Neural progenitor cell (in vitro differentiated cells): ENCODE data around the gene C1orf50. TPM values are rescaled to one million over a fixed set of nuclear protein-coding genes. Genes with fewer than 3 reads are reported as not detected.
"Not testable (repeated sequence)": the region's sequence is repeated elsewhere in the genome, so short reads cannot be mapped to it uniquely, and the experiment has no call there.

ENCODE experiments used
- DNase-seq: peaks from one replicate; pipeline ENCODE4 v3.0.0-alpha.2; 2016; ENCODE audit warnings: low spot score
- H2AFZ ChIP-seq: fragments of 200-600 bp; sonication (generic); replicated peaks from 2 replicates; pipeline ENCODE4 v1.6.1; 2016; ENCODE audit warnings: antibody characterized with exemption
- H3F3A ChIP-seq: fragments of 200-600 bp; sonication (generic); 2 replicates; pipeline ENCODE4 v1.6.1; 2016; ENCODE audit warnings: antibody characterized with exemption, low read depth
- H3K27ac ChIP-seq: fragments of 200-600 bp; sonication (generic); 2 replicates; pipeline ENCODE4 v1.5.1; 2016; ENCODE audit warnings: mild to moderate bottlenecking
- H3K27me3 ChIP-seq: fragments of 200-600 bp; sonication (generic); 2 replicates; pipeline ENCODE4 v1.6.1; 2016; ENCODE audit warnings: mild to moderate bottlenecking, moderate library complexity
- H3K36me3 ChIP-seq: fragments of 200-600 bp; sonication (generic); 2 replicates; pipeline ENCODE4 v1.5.1; 2016
- H3K4me1 ChIP-seq: fragments of 200-600 bp; sonication (generic); 2 replicates; pipeline ENCODE4 v1.6.1; 2016; ENCODE audit warnings: mixed run types
- H3K4me2 ChIP-seq: fragments of 200-600 bp; sonication (generic); 2 replicates; pipeline ENCODE4 v1.6.1; 2016
- H3K4me3 ChIP-seq: fragments of 200-600 bp; sonication (generic); 2 replicates; pipeline ENCODE4 v1.5.1; 2016
- H3K79me2 ChIP-seq: fragments of 200-600 bp; sonication (generic); 2 replicates; pipeline ENCODE4 v1.6.1; 2016; ENCODE audit warnings: low read depth
- H3K9ac ChIP-seq: fragments of 200-600 bp; sonication (generic); 2 replicates; pipeline ENCODE4 v1.6.1; 2016
- H3K9me3 ChIP-seq: fragments of 200-600 bp; sonication (generic); 2 replicates; pipeline ENCODE4 v1.5.1; 2016; ENCODE audit warnings: low read depth
- H4K20me1 ChIP-seq: fragments of 200-600 bp; sonication (generic); 2 replicates; pipeline ENCODE4 v1.6.1; 2016; ENCODE audit warnings: low read depth
- H3K27ac Mint-ChIP-seq: 3 replicates; pipeline ENCODE4 v1.8.0; 2021; ENCODE audit warnings: mixed read lengths
- H3K27me3 Mint-ChIP-seq: 2 replicates; pipeline ENCODE4 v1.8.0; 2022; ENCODE audit warnings: low read depth, mild to moderate bottlenecking, inconsistent platforms, moderate library complexity, mixed read lengths; ENCODE audit not compliant: insufficient read depth
- H3K36me3 Mint-ChIP-seq: 3 replicates; pipeline ENCODE4 v1.8.0; 2021; ENCODE audit warnings: mixed read lengths
- H3K4me1 Mint-ChIP-seq: 3 replicates; pipeline ENCODE4 v1.8.0; 2021; ENCODE audit warnings: mixed read lengths
- H3K4me3 Mint-ChIP-seq: 3 replicates; pipeline ENCODE4 v1.8.0; 2021; ENCODE audit warnings: mild to moderate bottlenecking, moderate library complexity, mixed read lengths
- H3K9me3 Mint-ChIP-seq: 3 replicates; pipeline ENCODE4 v1.8.0; 2020; ENCODE audit warnings: mixed read lengths
- EZH2 ChIP-seq: fragments of 200-600 bp; sonication (generic); IDR thresholded peaks from 2 replicates; pipeline ENCODE4 v1.6.1; 2017; ENCODE audit warnings: antibody characterized with exemption, mild to moderate bottlenecking, moderate library complexity
- EZH2phosphoT487 ChIP-seq: fragments of 200-600 bp; sonication (generic); IDR thresholded peaks from 2 replicates; pipeline ENCODE4 v1.6.1; 2017; ENCODE audit warnings: antibody characterized with exemption
- total RNA-seq: library from RNA; depleted of rRNA; stranded (reverse); fragments of >200 nt; gene quantifications from 2 replicates; pipeline ENCODE4 v1.2.3, GENCODE V29; 2015; ENCODE audit warnings: low replicate concordance
- TF ChIP-seq, protein P1 (sequence below): fragments of 200-600 bp; sonication (generic); IDR thresholded peaks from 2 replicates; pipeline ENCODE4 v1.5.1; 2017; ENCODE audit warnings: antibody characterized with exemption, mild to moderate bottlenecking

C1orf50 gene
- 5.3 and 19.0 TPM in 2 replicates for total RNA-seq

DNA sequence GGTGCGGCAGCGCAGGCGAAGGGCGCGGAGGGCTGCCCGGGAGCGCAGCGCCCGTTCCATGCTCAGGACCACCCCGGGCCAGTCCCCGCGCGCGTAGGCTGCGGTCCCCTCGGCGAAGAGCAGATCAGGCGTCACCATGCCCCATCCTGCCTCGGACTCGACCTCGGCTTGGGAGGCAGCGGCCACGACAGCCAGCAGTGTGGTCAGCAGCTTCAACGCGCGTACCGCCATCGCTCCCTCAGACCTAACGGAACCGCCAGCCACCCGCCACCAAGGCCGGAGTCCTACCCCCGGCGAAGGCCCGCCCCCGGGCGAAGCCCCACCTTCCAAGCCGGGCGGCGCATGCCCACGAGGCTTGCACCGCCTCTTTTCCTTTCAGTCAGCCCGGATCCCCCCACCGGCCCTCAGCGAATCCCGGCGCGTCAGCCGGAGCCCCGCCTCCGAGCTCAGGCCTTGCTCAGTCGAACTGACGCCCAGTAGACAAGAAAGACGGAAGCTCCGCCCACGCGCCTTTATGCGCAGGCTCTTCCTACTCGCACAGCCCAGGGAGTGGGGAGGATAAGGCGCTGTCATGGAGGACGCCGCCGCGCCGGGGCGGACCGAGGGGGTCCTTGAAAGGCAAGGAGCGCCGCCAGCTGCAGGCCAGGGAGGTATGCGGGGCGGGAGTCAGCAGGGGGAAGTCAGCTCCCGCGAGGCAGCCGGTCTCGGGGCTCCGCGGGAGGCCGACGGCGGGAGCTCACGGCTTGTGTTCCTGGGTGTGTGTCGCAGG lies at the start of gene C1orf50, which contains the start of gene P3H1:
Gene C1orf50 (plus strand): TSS at position 509 of the 769 bp plus-strand sequence. CDS start 63 bp downstream, at position 572.
Gene P3H1 (minus strand): TSS at position 288 of the 769 bp plus-strand sequence. CDS start 57 bp downstream, at position 231.
- Histone ChIP-seq H3K4me1 (peaks cover 11% of the 10 kb centered on the region), H3K9ac (peak within 1 kb of the TSS; percentile 69), H4K20me1 (peaks cover 20% of the 10 kb centered on the region), H3K4me2 (peak within 1 kb of the TSS; percentile 94), H3K27ac (no peak within 1 kb of the TSS), H3K9me3 (no peaks in the 10 kb centered on the region), H3F3A (peaks cover 7% of the 10 kb centered on the region), H3K36me3 (no peaks in the 10 kb centered on the region), H3K4me3 (peak within 1 kb of the TSS; percentile 91), H2AFZ (peak within 1 kb of the TSS; percentile 75), H3K79me2 (peaks cover 83% of the 10 kb centered on the region), H3K27me3 (no peaks in the 10 kb centered on the region)
- peak; percentile 100 for DNase-seq
- H3K4me1 Mint-ChIP-seq, result peaks cover 12% of the 10 kb centered on the region
- no peak within 1 kb of the TSS for H3K4me3 Mint-ChIP-seq
- no peaks in the 10 kb centered on the region for H3K9me3 Mint-ChIP-seq
- peak within 1 kb of the TSS; percentile 83 for H3K27ac Mint-ChIP-seq
- peaks cover 3% of the 10 kb centered on the region for H3K27me3 Mint-ChIP-seq
- peaks cover 8% of the 10 kb centered on the region for H3K36me3 Mint-ChIP-seq
- TF ChIP-seq, protein P1, sequence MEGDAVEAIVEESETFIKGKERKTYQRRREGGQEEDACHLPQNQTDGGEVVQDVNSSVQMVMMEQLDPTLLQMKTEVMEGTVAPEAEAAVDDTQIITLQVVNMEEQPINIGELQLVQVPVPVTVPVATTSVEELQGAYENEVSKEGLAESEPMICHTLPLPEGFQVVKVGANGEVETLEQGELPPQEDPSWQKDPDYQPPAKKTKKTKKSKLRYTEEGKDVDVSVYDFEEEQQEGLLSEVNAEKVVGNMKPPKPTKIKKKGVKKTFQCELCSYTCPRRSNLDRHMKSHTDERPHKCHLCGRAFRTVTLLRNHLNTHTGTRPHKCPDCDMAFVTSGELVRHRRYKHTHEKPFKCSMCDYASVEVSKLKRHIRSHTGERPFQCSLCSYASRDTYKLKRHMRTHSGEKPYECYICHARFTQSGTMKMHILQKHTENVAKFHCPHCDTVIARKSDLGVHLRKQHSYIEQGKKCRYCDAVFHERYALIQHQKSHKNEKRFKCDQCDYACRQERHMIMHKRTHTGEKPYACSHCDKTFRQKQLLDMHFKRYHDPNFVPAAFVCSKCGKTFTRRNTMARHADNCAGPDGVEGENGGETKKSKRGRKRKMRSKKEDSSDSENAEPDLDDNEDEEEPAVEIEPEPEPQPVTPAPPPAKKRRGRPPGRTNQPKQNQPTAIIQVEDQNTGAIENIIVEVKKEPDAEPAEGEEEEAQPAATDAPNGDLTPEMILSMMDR, result no peak
- TF ChIP-seq EZH2phosphoT487 (no peak), EZH2 (no peak)

DNA sequence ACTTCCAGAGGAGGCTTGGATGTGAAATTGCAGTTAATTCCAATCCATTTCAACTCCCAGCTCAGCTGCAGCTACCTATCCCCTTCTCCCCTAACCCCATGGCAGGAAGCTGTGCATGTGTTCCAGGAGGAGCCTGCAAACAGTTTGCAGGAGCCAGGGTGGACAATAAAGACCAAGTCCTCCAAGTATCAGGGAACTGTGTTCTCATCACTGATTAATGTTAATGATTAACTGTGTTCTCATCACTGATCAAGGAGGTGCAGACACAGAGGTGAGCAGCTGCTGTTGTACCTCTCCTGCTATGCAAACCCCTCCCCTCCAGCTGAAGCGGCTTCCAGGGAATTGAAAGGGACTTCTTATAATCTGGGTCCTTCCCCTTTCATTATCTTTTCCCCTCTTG lies 46.2 kb upstream of the C1orf50 start:
- Mint-ChIP-seq H3K27ac (no peak overlapping the region), H3K4me1 (no peaks in the 10 kb centered on the region), H3K36me3 (peaks cover 30% of the 10 kb centered on the region), H3K9me3 (peaks cover 10% of the 10 kb centered on the region), H3K4me3 (no peak overlapping the region), H3K27me3 (no peaks in the 10 kb centered on the region)
- H3K27me3 ChIP-seq, result no peaks in the 10 kb centered on the region
- no peaks in the 10 kb centered on the region for H3K36me3 ChIP-seq
- no peak overlapping the region for H3K4me2 ChIP-seq
- H3K27ac ChIP-seq, result no peak overlapping the region
- H2AFZ ChIP-seq, result no peak overlapping the region
- no peaks in the 10 kb centered on the region for H3K79me2 ChIP-seq
- H3K4me3 ChIP-seq, result no peak overlapping the region
- no peak overlapping the region for H3K9ac ChIP-seq
- TF ChIP-seq EZH2phosphoT487 (no peak), EZH2 (no peak)
- TF ChIP-seq, protein P1, result no peak
- DNase-seq, result no peak
- H4K20me1 ChIP-seq, result peaks cover 4% of the 10 kb centered on the region
- H3F3A ChIP-seq, result peaks cover 7% of the 10 kb centered on the region
- no peaks in the 10 kb centered on the region for H3K9me3 ChIP-seq
- H3K4me1 ChIP-seq, result no peaks in the 10 kb centered on the region

DNA sequence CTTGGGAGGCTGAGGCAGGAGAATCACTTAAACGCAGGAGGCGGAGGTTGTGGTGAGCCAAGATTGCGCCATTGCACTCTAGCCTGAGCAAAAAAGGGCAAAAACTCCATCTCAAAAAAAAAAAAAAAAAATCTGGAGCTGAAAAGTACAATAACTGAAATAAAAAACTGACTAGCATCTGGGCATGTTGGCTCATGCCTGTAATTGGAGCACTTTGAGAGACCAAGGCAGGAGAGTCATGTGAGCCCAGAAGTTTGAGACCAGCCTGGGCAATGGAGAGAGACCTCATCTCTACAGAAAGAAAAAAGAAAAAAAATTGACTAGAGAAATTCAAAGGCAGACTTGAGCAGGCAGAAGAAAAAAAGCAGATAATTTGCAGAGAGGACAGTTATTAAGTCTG lies 45.1 kb upstream of the C1orf50 start:
- H3K4me1 ChIP-seq, result no peaks in the 10 kb centered on the region
- no peak for DNase-seq
- Mint-ChIP-seq H3K36me3 (peaks cover 23% of the 10 kb centered on the region), H3K9me3 (peaks cover 10% of the 10 kb centered on the region), H3K27ac (no peak overlapping the region), H3K27me3 (no peaks in the 10 kb centered on the region), H3K4me3 (no peak overlapping the region), H3K4me1 (no peaks in the 10 kb centered on the region)
- H4K20me1 ChIP-seq, result no peaks in the 10 kb centered on the region
- H3K4me3 ChIP-seq, result no peak overlapping the region
- no peaks in the 10 kb centered on the region for H3K79me2 ChIP-seq
- H3K9ac ChIP-seq, result no peak overlapping the region
- H3K4me2 ChIP-seq, result no peak overlapping the region
- TF ChIP-seq EZH2phosphoT487 (no peak), EZH2 (no peak)
- TF ChIP-seq, protein P1, result no peak
- H3K36me3 ChIP-seq, result no peaks in the 10 kb centered on the region
- no peak overlapping the region for H2AFZ ChIP-seq
- no peaks in the 10 kb centered on the region for H3K9me3 ChIP-seq
- no peaks in the 10 kb centered on the region for H3K27me3 ChIP-seq
- H3K27ac ChIP-seq, result no peak overlapping the region
- H3F3A ChIP-seq, result peaks cover 7% of the 10 kb centered on the region

DNA sequence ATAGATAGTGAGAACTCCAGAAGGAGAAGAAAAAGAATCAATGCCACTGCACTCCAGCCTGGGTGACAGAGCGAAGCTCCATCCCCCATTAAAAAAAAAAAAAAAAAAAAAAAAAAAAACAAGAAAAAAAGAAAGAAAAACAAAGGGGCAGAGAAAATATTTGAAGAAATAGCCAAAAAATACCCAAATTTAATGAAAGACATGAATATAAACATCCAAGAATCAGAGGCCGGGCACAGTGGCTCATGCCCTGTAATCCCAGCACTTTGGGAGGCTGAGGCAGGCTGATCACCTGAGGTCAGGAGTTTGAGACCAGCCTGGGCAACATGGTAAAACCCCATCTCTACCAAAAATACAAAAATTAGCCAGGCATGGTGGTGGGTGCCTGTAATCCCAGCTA lies 44.6 kb upstream of the C1orf50 start:
- H3K27ac Mint-ChIP-seq, H3K4me3 Mint-ChIP-seq, H3K27me3 Mint-ChIP-seq, H3K9ac ChIP-seq, H3F3A ChIP-seq, H3K4me1 ChIP-seq, H3K79me2 ChIP-seq, H3K9me3 ChIP-seq, H3K27me3 ChIP-seq, H3K27ac ChIP-seq, H4K20me1 ChIP-seq, H3K4me2 ChIP-seq, H2AFZ ChIP-seq, H3K4me1 Mint-ChIP-seq, H3K4me3 ChIP-seq, DNase-seq, H3K36me3 ChIP-seq: not testable (repeated sequence)
- peaks cover 18% of the 10 kb centered on the region for H3K36me3 Mint-ChIP-seq
- H3K9me3 Mint-ChIP-seq, result peaks cover 10% of the 10 kb centered on the region
